ENCODE measurements around the gene SPC25. TPM values are rescaled to one million over a fixed set of nuclear protein-coding genes. Genes with fewer than 3 reads are reported as not detected.

Gene SPC25
- total and polyA plus RNA-seq, 11 donors, result 0.14 to 3.8 (median 0.65) TPM; not detected in 5

DNA sequence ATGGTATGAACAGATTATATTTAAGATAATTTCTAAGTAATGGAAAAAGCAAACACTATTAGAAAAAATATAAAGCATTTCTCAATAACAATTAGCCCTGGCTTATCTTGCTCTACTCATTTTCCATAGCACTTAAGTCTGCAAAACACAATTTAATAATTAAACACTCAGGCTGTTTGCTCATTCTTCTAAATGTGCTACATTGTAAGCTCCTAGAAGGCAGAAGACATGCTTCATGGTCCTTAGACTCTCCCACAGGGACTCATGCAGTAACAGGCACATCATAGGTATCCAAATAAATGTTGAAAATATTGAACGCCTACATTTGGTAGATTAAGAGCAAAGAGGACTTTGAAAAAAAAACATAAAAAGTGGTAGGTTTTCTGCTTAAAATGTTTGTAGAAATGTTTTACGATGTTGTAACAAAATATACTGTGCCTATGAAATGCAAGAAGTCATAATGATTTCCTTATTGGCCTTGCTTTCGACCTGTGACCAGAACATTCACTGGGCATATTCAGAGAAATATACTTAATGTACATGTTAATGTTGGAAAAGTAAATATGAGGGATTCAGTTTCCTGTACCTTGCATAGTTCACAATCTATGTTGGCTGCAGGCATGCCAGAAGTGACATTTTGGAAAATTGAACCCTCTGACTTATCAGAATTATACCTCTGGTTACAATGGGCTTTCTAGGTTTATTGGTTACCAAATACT is 38.0 kb upstream of the SPC25 start:
- H3K4me1 ChIP-seq, result no peaks in the 10 kb centered on the region
- no peaks in the 10 kb centered on the region for H3K36me3 ChIP-seq
- no peak for TF ChIP-seq POLR2A (IDR thresholded peaks at IDR 0.05)
- TF ChIP-seq, protein P1, sequence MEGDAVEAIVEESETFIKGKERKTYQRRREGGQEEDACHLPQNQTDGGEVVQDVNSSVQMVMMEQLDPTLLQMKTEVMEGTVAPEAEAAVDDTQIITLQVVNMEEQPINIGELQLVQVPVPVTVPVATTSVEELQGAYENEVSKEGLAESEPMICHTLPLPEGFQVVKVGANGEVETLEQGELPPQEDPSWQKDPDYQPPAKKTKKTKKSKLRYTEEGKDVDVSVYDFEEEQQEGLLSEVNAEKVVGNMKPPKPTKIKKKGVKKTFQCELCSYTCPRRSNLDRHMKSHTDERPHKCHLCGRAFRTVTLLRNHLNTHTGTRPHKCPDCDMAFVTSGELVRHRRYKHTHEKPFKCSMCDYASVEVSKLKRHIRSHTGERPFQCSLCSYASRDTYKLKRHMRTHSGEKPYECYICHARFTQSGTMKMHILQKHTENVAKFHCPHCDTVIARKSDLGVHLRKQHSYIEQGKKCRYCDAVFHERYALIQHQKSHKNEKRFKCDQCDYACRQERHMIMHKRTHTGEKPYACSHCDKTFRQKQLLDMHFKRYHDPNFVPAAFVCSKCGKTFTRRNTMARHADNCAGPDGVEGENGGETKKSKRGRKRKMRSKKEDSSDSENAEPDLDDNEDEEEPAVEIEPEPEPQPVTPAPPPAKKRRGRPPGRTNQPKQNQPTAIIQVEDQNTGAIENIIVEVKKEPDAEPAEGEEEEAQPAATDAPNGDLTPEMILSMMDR (IDR thresholded peaks at IDR 0.05), result no peak
- intact Hi-C loops (cut with DNase I), result loop anchor here in 1 of 10 donors (10.0 kb wide), 1 partner anchor 803 kb away; no protein-coding TSS in a partner anchor
- peaks cover 0 to 6% (median 0%) of the 10 kb centered on the region in 9 donors for H3K27me3 ChIP-seq
- no peak overlapping the region for H3K27ac ChIP-seq
- no peak for DNase-seq
- no peaks in the 10 kb centered on the region for H3K9me3 ChIP-seq
- ATAC-seq, result no peak
- WGBS, 4 donors, result 81 to 95% (median 91%) methylated on average over 3 of the region's 3 CpGs
- no peak overlapping the region for H3K4me3 ChIP-seq

DNA sequence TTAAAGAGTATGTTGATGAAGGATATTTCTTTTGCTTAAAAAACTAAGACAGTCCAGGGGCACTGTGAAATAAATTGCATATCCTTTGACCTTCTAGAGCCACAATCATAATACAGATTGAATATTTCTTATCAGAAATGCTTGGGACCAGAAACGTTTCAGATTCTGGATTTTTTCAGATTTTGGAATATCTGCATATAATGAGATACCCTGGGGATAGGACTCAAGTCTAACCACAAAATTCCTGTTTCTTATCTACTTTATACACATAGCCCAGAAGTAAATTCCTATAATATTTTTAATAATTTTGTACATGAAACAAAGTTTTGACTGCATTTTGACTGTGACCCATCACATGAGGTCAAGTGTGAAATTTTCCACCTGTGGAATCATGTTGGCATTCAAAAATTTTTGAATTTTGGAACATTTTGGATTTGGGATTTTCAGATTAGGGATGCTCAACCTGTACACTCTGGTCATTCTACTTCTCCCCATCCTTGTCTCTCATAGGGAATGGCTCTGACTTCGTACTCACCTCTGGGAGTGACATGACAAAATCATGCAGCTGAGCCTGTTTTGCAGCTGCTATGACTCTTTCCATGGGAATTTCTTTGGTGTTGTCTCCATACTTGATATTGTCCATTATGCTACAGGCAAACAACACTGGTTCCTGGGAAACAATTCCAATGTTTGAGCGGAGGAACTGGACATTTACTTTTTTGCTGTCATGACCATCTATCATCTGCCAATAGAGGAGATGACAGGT is 36.6 kb upstream of the SPC25 start:
- no peak overlapping the region for H3K27ac ChIP-seq

DNA sequence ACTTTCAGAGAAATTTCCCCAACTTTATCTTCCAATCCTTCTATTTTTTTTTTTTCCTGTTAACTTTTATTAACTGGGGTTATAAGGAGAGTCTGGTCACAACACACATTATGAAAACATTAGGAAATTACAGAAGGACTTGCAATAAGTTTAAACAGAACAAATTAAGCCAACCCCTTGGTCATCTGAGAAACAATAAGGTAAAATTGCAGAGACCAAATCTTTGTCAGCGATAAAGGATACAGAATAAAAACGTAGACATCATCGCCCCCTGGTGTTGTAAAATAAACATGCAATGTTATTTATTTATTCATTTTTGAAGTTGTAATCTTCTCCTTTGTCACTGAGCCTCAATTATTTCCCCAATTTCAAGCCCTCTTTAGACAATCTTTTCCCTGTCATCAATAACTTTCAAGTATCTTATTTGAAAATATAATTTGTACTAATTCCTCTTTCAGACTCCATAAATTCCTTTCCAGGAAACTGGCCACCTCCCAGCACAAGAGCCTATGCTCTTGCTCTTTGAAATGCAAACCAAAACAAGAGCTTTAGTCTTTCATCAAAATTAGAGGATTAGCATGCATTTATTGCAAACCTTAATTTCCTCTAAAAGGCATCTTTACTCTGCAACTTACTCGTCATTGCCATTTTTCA is 30.4 kb upstream of the SPC25 start:
- Histone ChIP-seq H3K27ac (no peak overlapping the region), H3K9me3 (peaks cover 0 to 2% (median 0%) of the 10 kb centered on the region in 12 donors), H3K27me3 (peaks cover 0 to under 1% (median 0%) of the 10 kb centered on the region in 9 donors), H3K4me1 (no peaks in the 10 kb centered on the region), H3K36me3 (no peaks in the 10 kb centered on the region), H3K4me3 (no peak overlapping the region)
- no peak for DNase-seq
- intact Hi-C loops (cut with DNase I), result loop anchor here (1.0 to 10.0 kb wide), 7 partner anchors 143 to 796 kb away; no protein-coding TSS in a partner anchor
- no peak for ATAC-seq
- WGBS, 4 donors, result 22 to 24% (median 23%) methylated on average over 4 of the region's 4 CpGs
- TF ChIP-seq, protein P1 (IDR thresholded peaks at IDR 0.05), result peak; percentile 44 to 73 (median 67)
- no peak for TF ChIP-seq POLR2A (IDR thresholded peaks at IDR 0.05)

More for the DNA sequence above, 36.6 kb upstream of the SPC25 start:
- Histone ChIP-seq H3K9me3 (no peaks in the 10 kb centered on the region), H3K4me3 (no peak overlapping the region), H3K4me1 (no peaks in the 10 kb centered on the region), H3K36me3 (no peaks in the 10 kb centered on the region), H3K27me3 (peaks cover 0 to 6% (median 0%) of the 10 kb centered on the region in 9 donors)
- TF ChIP-seq, protein P1 (IDR thresholded peaks at IDR 0.05), result no peak
- TF ChIP-seq POLR2A (IDR thresholded peaks at IDR 0.05), result no peak
- ATAC-seq, result no peak
- intact Hi-C loops (cut with DNase I), result loop anchor here in 1 of 10 donors (10.0 kb wide), 1 partner anchor 802 kb away; no protein-coding TSS in a partner anchor
- WGBS, 4 donors, result 69 to 80% (median 72%) methylated on average over 3 of the region's 3 CpGs
- no peak for DNase-seq
